Vagina (tissue), 2 donors: ENCODE measurements around the gene TNN. TPM values are rescaled to one million over a fixed set of nuclear protein-coding genes. Genes with fewer than 3 reads are reported as not detected.

Experiments
- DNase-seq, 2 donors: peaks; one replicate each; pipeline ENCODE4 v3.0.0-alpha.2; 2017; ENCODE audit errors: extremely low spot score in 2 of 2
- H3K27ac ChIP-seq: fragments of 200-600 bp; sonication (generic); one replicate; pipeline ENCODE4 v1.5.1; 2019
- H3K27me3 ChIP-seq: fragments of 200-600 bp; sonication (generic); one replicate; pipeline ENCODE4 v1.5.1; 2019
- H3K36me3 ChIP-seq, 2 donors: fragments of 200-600 bp; sonication (generic); one replicate each; pipeline ENCODE4 v1.5.1; 2017 to 2019
- H3K4me1 ChIP-seq: fragments of 200-600 bp; sonication (generic); one replicate; pipeline ENCODE4 v1.5.1; 2019
- H3K4me3 ChIP-seq, 2 donors: fragments of 200-600 bp; sonication (generic); 1 replicate in 1 of 2; 2 replicates in 1 of 2; pipeline ENCODE4 v1.5.1; 2016 to 2019
- H3K9me3 ChIP-seq: fragments of 200-600 bp; sonication (generic); one replicate; pipeline ENCODE4 v1.5.1; 2019
- CTCF ChIP-seq, 3 experiments: fragments of 450-650 bp in 2 of 3; fragments of 200-600 bp in 1 of 3; sonication (generic) in 1 of 3; IDR thresholded peaks; one replicate each; pipeline ENCODE4 v1.5.1; 2017 to 2019; ENCODE audit warnings: antibody characterized with exemption in 3 of 3, mild to moderate bottlenecking in 2 of 3, moderate library complexity in 2 of 3
- POLR2A ChIP-seq, 2 donors: fragments of 450-650 bp; IDR thresholded peaks; one replicate each; pipeline ENCODE4 v1.6.1; 2017; ENCODE audit warnings: antibody characterized with exemption in 2 of 2, mild to moderate bottlenecking in 2 of 2, moderate library complexity in 2 of 2
- POLR2AphosphoS5 ChIP-seq, 2 donors: sonication (generic); formaldehyde crosslinking; IDR thresholded peaks; one replicate each; pipeline ENCODE4 v1.9.0; 2017; ENCODE audit warnings: antibody characterized with exemption in 2 of 2, mild to moderate bottlenecking in 2 of 2, low read depth in 1 of 2; ENCODE audit not compliant: insufficient read depth in 1 of 2
- intact Hi-C: fragments of 100-400 bp; cut with DNase I; formaldehyde crosslinking; loops from one replicate; pipeline ENCODE4 v1.15.1; 2023
- total RNA-seq: library from RNA; depleted of rRNA; stranded (reverse); fragments of >200 nt; gene quantifications from one replicate; pipeline ENCODE4 v1.2.3, GENCODE V29; 2016

Gene TNN
- total RNA-seq, 1 donor from 2014 or later: not detected

DNA sequence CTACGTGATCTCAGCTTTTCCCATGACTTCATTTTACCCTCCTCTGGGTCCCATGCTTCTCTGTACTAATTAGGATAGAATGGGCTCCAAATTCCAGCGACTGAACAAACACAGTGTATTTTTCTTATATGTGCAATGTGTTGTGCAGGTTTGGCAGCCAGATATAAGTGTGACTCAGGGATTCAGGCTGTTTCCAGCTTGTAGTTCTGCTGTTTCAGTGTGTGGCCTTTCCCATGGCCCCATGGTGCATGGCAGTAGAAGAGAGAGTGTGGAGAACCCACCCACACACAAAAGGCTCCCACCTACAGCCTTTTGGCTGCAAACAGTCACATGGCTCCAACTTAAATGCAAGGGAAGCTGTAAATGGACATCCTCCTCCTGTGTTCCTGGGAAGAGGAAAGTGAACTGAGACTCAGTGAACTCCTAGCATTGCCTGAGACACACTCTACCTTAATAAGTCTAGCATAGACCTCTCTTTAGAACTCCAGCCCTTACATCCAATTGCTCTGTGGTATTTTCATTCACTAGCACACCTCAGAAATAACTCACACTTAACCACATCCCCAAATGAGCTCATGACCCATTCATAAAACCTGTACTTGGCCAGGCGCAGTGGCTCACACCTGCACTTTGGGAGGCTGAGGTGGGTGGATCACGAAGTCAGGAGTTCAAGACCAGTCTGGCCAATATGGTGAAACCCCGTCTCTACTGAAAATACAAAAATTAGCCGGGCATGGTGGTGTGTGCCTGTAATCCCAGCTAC, 66.2 kb downstream of the TNN start:
- Histone ChIP-seq H3K4me1 (peaks cover 39% of the 10 kb centered on the region), H3K9me3 (no peaks in the 10 kb centered on the region), H3K27me3 (no peaks in the 10 kb centered on the region), H3K4me3 (no peak overlapping the region), H3K36me3 (no peaks in the 10 kb centered on the region), H3K27ac (no peak overlapping the region)
- intact Hi-C loops: no loop called here
- peak in 1 of 2 donors; percentile 32 for DNase-seq
- TF ChIP-seq POLR2A (IDR thresholded peaks at IDR 0.05) (no peak), POLR2AphosphoS5 (IDR thresholded peaks at IDR 0.05; ENCODE audit: insufficient read depth in 1 of 2, low read depth in 1 of 2) (no peak), CTCF (IDR thresholded peaks at IDR 0.05) (no peak)

DNA sequence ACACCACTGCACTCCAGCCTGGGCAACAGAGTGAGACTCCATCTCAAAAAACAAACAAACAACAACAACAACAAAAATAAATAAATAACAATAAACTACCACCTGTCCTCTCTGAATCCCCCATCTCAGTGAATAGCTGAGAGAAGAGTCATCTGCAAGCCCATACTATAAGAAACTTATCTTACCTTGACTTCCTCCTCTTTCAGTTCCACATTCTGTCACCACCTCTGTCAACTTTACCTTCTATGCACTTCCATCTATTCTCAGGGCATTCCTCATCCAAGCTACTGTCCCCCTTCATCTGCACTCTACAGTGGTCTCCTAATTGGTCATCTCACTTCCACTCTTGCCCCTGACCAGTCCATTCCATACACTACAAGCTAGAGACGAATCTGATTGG, 66.9 kb downstream of the TNN start:
- no peak overlapping the region for H3K4me3 ChIP-seq
- DNase-seq: peak in 1 of 2 donors; percentile 18
- no peak overlapping the region for H3K27ac ChIP-seq
- H3K27me3 ChIP-seq: no peaks in the 10 kb centered on the region
- peaks cover 32% of the 10 kb centered on the region for H3K4me1 ChIP-seq
- intact Hi-C loops: no loop called here
- H3K9me3 ChIP-seq: no peaks in the 10 kb centered on the region
- H3K36me3 ChIP-seq: no peaks in the 10 kb centered on the region
- TF ChIP-seq POLR2A (IDR thresholded peaks at IDR 0.05) (no peak), CTCF (IDR thresholded peaks at IDR 0.05) (no peak), POLR2AphosphoS5 (IDR thresholded peaks at IDR 0.05; ENCODE audit: insufficient read depth in 1 of 2, low read depth in 1 of 2) (no peak)

DNA sequence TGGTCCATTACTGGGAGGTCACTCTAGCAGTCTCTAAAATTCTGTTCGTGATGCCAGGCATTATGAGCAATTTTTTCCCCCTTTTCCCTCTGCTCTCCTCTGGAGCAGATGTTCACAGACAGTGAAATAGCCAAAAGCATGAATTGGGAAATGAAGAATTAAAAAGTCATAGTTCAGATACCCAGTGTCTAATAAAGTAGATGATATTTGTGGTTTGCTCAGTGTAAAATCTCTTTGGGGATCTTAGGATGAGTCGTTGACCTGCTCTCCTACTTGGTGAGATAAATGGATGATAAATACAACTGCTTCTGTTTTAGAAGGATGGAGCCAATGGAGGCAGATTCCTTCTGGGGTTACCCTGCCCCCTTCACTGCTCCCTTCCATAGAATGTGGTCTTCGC, 68.6 kb downstream of the TNN start:
- DNase-seq: no peak
- Histone ChIP-seq H3K4me3 (no peak overlapping the region), H3K4me1 (peaks cover 17% of the 10 kb centered on the region), H3K36me3 (no peaks in the 10 kb centered on the region), H3K9me3 (no peaks in the 10 kb centered on the region), H3K27ac (no peak overlapping the region), H3K27me3 (no peaks in the 10 kb centered on the region)
- intact Hi-C loops: no loop called here
- TF ChIP-seq CTCF (IDR thresholded peaks at IDR 0.05) (no peak), POLR2A (IDR thresholded peaks at IDR 0.05) (no peak), POLR2AphosphoS5 (IDR thresholded peaks at IDR 0.05; ENCODE audit: insufficient read depth in 1 of 2, low read depth in 1 of 2) (no peak)

- Histone ChIP-seq H3K27ac (no peak overlapping the region), H3K27me3 (no peaks in the 10 kb centered on the region), H3K9me3 (no peaks in the 10 kb centered on the region), H3K4me1 (peaks cover 6% of the 10 kb centered on the region), H3K36me3 (no peaks in the 10 kb centered on the region), H3K4me3 (no peak overlapping the region)
- TF ChIP-seq POLR2AphosphoS5 (IDR thresholded peaks at IDR 0.05; ENCODE audit: insufficient read depth in 1 of 2, low read depth in 1 of 2) (no peak), CTCF (IDR thresholded peaks at IDR 0.05) (no peak), POLR2A (IDR thresholded peaks at IDR 0.05) (no peak)
- intact Hi-C loops: no loop called here
- no peak for DNase-seq
Observed at GRCh38 chr1:175137369-175137768, 69.7 kb downstream of the TNN start.

DNA sequence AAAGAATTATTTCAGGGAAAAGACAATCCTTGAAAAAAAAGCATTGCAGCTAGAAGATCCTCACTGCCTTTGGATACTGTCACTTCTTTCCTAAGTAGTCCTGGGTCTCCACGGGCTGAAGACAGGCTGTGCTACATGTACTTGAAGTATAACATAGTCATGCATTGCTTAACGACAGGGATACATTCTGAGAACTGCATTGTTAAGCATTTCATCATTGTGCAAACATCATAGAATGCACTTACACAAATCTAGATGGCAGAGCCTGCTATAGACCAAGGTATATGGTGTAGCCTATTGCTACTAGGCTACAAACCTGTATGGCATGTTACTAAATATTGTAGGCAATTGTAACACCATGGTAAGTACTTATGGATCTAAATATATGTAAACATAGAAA, 70.9 kb downstream of the TNN start:
- TF ChIP-seq CTCF (IDR thresholded peaks at IDR 0.05) (no peak), POLR2A (IDR thresholded peaks at IDR 0.05) (no peak), POLR2AphosphoS5 (IDR thresholded peaks at IDR 0.05; ENCODE audit: insufficient read depth in 1 of 2, low read depth in 1 of 2) (no peak)
- DNase-seq: no peak
- no peak overlapping the region for H3K27ac ChIP-seq
- no peaks in the 10 kb centered on the region for H3K27me3 ChIP-seq
- no peak overlapping the region for H3K4me3 ChIP-seq
- H3K36me3 ChIP-seq: no peaks in the 10 kb centered on the region
- H3K4me1 ChIP-seq: no peaks in the 10 kb centered on the region
- H3K9me3 ChIP-seq: no peaks in the 10 kb centered on the region
- intact Hi-C loops: no loop called here
